HEK293 (cell line): Measurements from ENCODE around the gene MDFIC.
A peak's percentile ranks its signal among the peaks of the same experiment; 100 is the strongest.

ENCODE experiments used
- CTCF ChIA-PET: fragments of 350-600 bp; formaldehyde crosslinking; extraction: SDS; loops from one replicate; lab custom pipeline; 2021; ENCODE audit warnings: antibody characterized with exemption; lab: Yijun Ruan, JAX
- POLR2A ChIA-PET: fragments of 300-600 bp; formaldehyde crosslinking; extraction: SDS; loops from one replicate; lab custom pipeline; 2020; ENCODE audit warnings: antibody characterized with exemption, inconsistent platforms; lab: Yijun Ruan, JAX
- H3K27ac ChIP-seq: fragments of 200-500 bp; sonication (Bioruptor generic); 2 replicates; pipeline ENCODE4 v1.5.1; 2014; ENCODE audit warnings: low read depth, low read length, control low read depth, inconsistent platforms; ENCODE audit errors: extremely low read depth
- H3K36me3 ChIP-seq, 2 experiments: fragments of 200-500 bp in 1 of 2; sonication (Bioruptor generic) in 1 of 2; 1 replicate in 1 of 2; 2 replicates in 1 of 2; pipeline ENCODE4 v1.5.1; 2014 to 2017; ENCODE audit warnings: inconsistent platforms in 2 of 2, low read length in 2 of 2; ENCODE audit not compliant: control insufficient read depth in 2 of 2, insufficient read depth in 1 of 2
- H3K4me1 ChIP-seq: fragments of 200-500 bp; sonication (Bioruptor generic); 2 replicates; pipeline ENCODE4 v1.5.1; 2014; ENCODE audit warnings: mild to moderate bottlenecking, low read length, inconsistent platforms; ENCODE audit not compliant: control insufficient read depth, insufficient read depth
- H3K4me3 ChIP-seq: 2 replicates; pipeline ENCODE4 v1.5.1; 2011; ENCODE audit warnings: low read depth, mild to moderate bottlenecking, control low read depth, low read length, moderate library complexity
- H3K9me3 ChIP-seq: fragments of 200-500 bp; sonication (Bioruptor generic); 2 replicates; pipeline ENCODE4 v1.5.1; 2014; ENCODE audit warnings: low read depth, low read length, inconsistent platforms; ENCODE audit not compliant: control insufficient read depth, insufficient read depth
- BCL6B ChIP-seq: fragments of 450-650 bp; formaldehyde crosslinking; IDR thresholded peaks from 2 replicates; pipeline ENCODE4 v1.5.1; 2017; ENCODE audit warnings: missing biosample characterization, missing genetic modification characterization
- PRDM2 ChIP-seq: fragments of 450-650 bp; formaldehyde crosslinking; IDR thresholded peaks from 2 replicates; pipeline ENCODE4 v1.5.1; 2016; ENCODE audit warnings: missing biosample characterization, missing genetic modification characterization, borderline replicate concordance
- ZBTB17 ChIP-seq: fragments of 450-650 bp; formaldehyde crosslinking; IDR thresholded peaks from 2 replicates; pipeline ENCODE4 v1.5.1; 2016; ENCODE audit warnings: missing biosample characterization, missing genetic modification characterization
- ZBTB20 ChIP-seq: fragments of 450-650 bp; formaldehyde crosslinking; IDR thresholded peaks from 2 replicates; pipeline ENCODE4 v1.5.1; 2016; ENCODE audit warnings: missing biosample characterization, missing genetic modification characterization
- ZNF138 ChIP-seq: fragments of 450-650 bp; formaldehyde crosslinking; IDR thresholded peaks from 2 replicates; pipeline ENCODE4 v1.5.1; 2016; ENCODE audit warnings: missing biosample characterization, missing genetic modification characterization, borderline replicate concordance
- ZNF184 ChIP-seq: fragments of 450-650 bp; IDR thresholded peaks from 2 replicates; pipeline ENCODE4 v1.5.1; 2018; ENCODE audit warnings: missing biosample characterization, mild to moderate bottlenecking, missing genetic modification characterization
- ZNF2 ChIP-seq: fragments of 450-650 bp; formaldehyde crosslinking; IDR thresholded peaks from 2 replicates; pipeline ENCODE4 v1.5.1; 2016; ENCODE audit warnings: missing biosample characterization, missing genetic modification characterization
- ZNF26 ChIP-seq: fragments of 450-650 bp; formaldehyde crosslinking; IDR thresholded peaks from 2 replicates; pipeline ENCODE4 v1.5.1; 2016; ENCODE audit warnings: missing biosample characterization, missing genetic modification characterization
- ZNF280C ChIP-seq: fragments of 450-650 bp; formaldehyde crosslinking; IDR thresholded peaks from 2 replicates; pipeline ENCODE4 v1.5.1; 2016; ENCODE audit warnings: missing biosample characterization, missing genetic modification characterization
- ZNF518A ChIP-seq: fragments of 450-650 bp; formaldehyde crosslinking; conservative IDR thresholded peaks from 2 replicates; pipeline ENCODE4 v1.5.1; 2016; ENCODE audit warnings: low read depth, missing biosample characterization, missing genetic modification characterization
- ZNF560 ChIP-seq: fragments of 450-650 bp; formaldehyde crosslinking; IDR thresholded peaks from 2 replicates; pipeline ENCODE4 v1.5.1; 2017; ENCODE audit warnings: missing biosample characterization, missing genetic modification characterization, borderline replicate concordance
- ZNF600 ChIP-seq: fragments of 450-650 bp; formaldehyde crosslinking; IDR thresholded peaks from 2 replicates; pipeline ENCODE4 v1.5.1; 2016; ENCODE audit warnings: missing biosample characterization, missing genetic modification characterization
- ZNF639 ChIP-seq: fragments of 450-650 bp; formaldehyde crosslinking; IDR thresholded peaks from 2 replicates; pipeline ENCODE4 v1.5.1; 2016; ENCODE audit warnings: missing biosample characterization, missing genetic modification characterization
- ZNF76 ChIP-seq: fragments of 450-650 bp; formaldehyde crosslinking; IDR thresholded peaks from 2 replicates; pipeline ENCODE4; 2016; ENCODE audit warnings: low read depth, missing biosample characterization, missing genetic modification characterization, borderline replicate concordance
- ZSCAN30 ChIP-seq: fragments of 450-650 bp; IDR thresholded peaks from 2 replicates; pipeline ENCODE4 v1.5.1; 2018; ENCODE audit warnings: missing biosample characterization, mild to moderate bottlenecking, missing genetic modification characterization, moderate library complexity

MDFIC gene

GRCh38 chr7:114922652-114923402 lies 933 bp downstream of the MDFIC start (continued):
- TF ChIP-seq ZNF280C (tag by site-specific recombination) (no peak), ZNF518A (tag by site-specific recombination) (0 out of 2 replicates have a peak, but pooled peaks have one; percentile 15), ZNF184 (no peak), ZNF639 (tag by site-specific recombination) (no peak), ZSCAN30 (tag by site-specific recombination) (0 out of 2 replicates have a peak, but pooled peaks have one; percentile 36), ZBTB17 (tag by site-specific recombination) (peak; percentile 58)

- CTCF ChIA-PET = no interaction called here
- H3K27ac ChIP-seq = peak overlapping the region; percentile 86
- TF ChIP-seq ZBTB20 (tag by site-specific recombination) = peak; percentile 73
- peak; percentile 50; the same call in 1 of the 2 replicates for TF ChIP-seq ZNF600
- no peak for TF ChIP-seq ZNF76
- TF ChIP-seq ZNF26 (tag by site-specific recombination) = no peak
- TF ChIP-seq ZNF2 (tag by site-specific recombination) = peak; percentile 29; the same call in 1 of the 2 replicates
- no peak for TF ChIP-seq ZNF138
- peak; percentile 9; the same call in 1 of the 2 replicates for TF ChIP-seq BCL6B (tag by site-specific recombination)
- no peak for TF ChIP-seq ZNF560 (tag by site-specific recombination)
- TF ChIP-seq PRDM2 (tag by site-specific recombination) = no peak
These were observed 1.5 kb downstream of the MDFIC start for GRCh38 chr7:114923403-114923713.

More at GRCh38 chr7:114923403-114923713, 1.5 kb downstream of the MDFIC start:
- POLR2A ChIA-PET = no interaction called here
- Histone ChIP-seq H3K9me3 (no peaks in the 10 kb centered on the region), H3K4me3 (peak overlapping the region; percentile 87), H3K36me3 (no peaks in the 10 kb centered on the region; a peak in 1 of 3 replicates), H3K4me1 (peaks cover 4% of the 10 kb centered on the region; the same call in 1 of the 2 replicates)
